Effector memory CD8-positive, alpha-beta T cell (primary cell): ENCODE data around the gene TRERF1.
"Not testable (repeated sequence)": the region's sequence is repeated elsewhere in the genome, so short reads cannot be mapped to it uniquely, and the experiment has no call there.

Experiments
- ATAC-seq: fragments of 150-1000 bp; cut with Tn5 transposase; replicated peaks from 2 replicates; pipeline ENCODE4 v1.10.0; 2021; ENCODE audit warnings: mild to moderate bottlenecking, moderate library complexity
- DNase-seq, 3 experiments: peaks; one replicate each; pipeline ENCODE4 v3.0.0; 2021
- H3K27ac Mint-ChIP-seq, 2 donors: one replicate each; pipeline ENCODE4 v1.8.0; 2022; ENCODE audit warnings: mild to moderate bottlenecking in 2 of 2, mixed read lengths in 2 of 2, moderate library complexity in 2 of 2
- H3K27me3 Mint-ChIP-seq, 2 donors: one replicate each; pipeline ENCODE4 v1.8.0; 2022; ENCODE audit warnings: mixed read lengths in 2 of 2
- H3K36me3 Mint-ChIP-seq: one replicate; pipeline ENCODE4 v1.8.0; 2022; ENCODE audit warnings: mild to moderate bottlenecking, moderate library complexity, mixed read lengths; ENCODE audit not compliant: insufficient read depth
- H3K4me1 Mint-ChIP-seq, 2 donors: one replicate each; pipeline ENCODE4 v1.8.0; 2022; ENCODE audit warnings: low read depth in 2 of 2, mixed read lengths in 2 of 2
- H3K4me3 Mint-ChIP-seq, 2 donors: one replicate each; pipeline ENCODE4 v1.8.0; 2022; ENCODE audit warnings: mild to moderate bottlenecking in 2 of 2, mixed read lengths in 2 of 2, moderate library complexity in 2 of 2
- H3K9me3 Mint-ChIP-seq, 2 donors: one replicate each; pipeline ENCODE4 v1.8.0; 2022; ENCODE audit warnings: mixed read lengths in 2 of 2
- total RNA-seq, 9 experiments: gene quantifications; one replicate each; lab custom pipeline; 2026; lab: John Stamatoyannopoulos, UW

TRERF1 gene
- 31.6 to 118 (median 67.7) reads per million in 9 experiments for total RNA-seq

- Mint-ChIP-seq H3K27me3 (no peaks in the 10 kb centered on the region), H3K4me1 (peaks cover 40 to 52% of the 10 kb centered on the region in 2 donors), H3K36me3 (peaks cover 23% of the 10 kb centered on the region), H3K27ac (peak within 1 kb of the TSS; percentile 78 to 97), H3K9me3 (no peaks in the 10 kb centered on the region), H3K4me3 (peak within 1 kb of the TSS; percentile 94 to 100)
- ATAC-seq (peak; percentile 49), DNase-seq (peak; percentile 24 to 42 (median 34))
Observed at GRCh38 chr6:42451333-42452170, at the start of gene TRERF1. Gene TRERF1, minus strand, starts transcription at chr6:42451926. Its CDS starts 182,336 bp downstream, at chr6:42269590.

- no peaks in the 10 kb centered on the region for H3K27me3 Mint-ChIP-seq
- DNase-seq, result no peak
- no peaks in the 10 kb centered on the region for H3K36me3 Mint-ChIP-seq
- H3K27ac Mint-ChIP-seq, result no peak overlapping the region
- no peak overlapping the region for H3K4me3 Mint-ChIP-seq
- no peak for ATAC-seq
- H3K4me1 Mint-ChIP-seq, result peaks cover 0 to 3% of the 10 kb centered on the region in 2 donors
- H3K9me3 Mint-ChIP-seq, result no peaks in the 10 kb centered on the region
Observed at GRCh38 chr6:42498473-42499128, 46.9 kb upstream of the TRERF1 start.

GRCh38 chr6:42493914-42494539 lies 42.3 kb upstream of the TRERF1 start:
- ATAC-seq, result no peak
- no peaks in the 10 kb centered on the region for H3K4me1 Mint-ChIP-seq
- H3K27me3 Mint-ChIP-seq, result no peaks in the 10 kb centered on the region
- no peak overlapping the region for H3K27ac Mint-ChIP-seq
- no peaks in the 10 kb centered on the region for H3K9me3 Mint-ChIP-seq
- no peak for DNase-seq
- H3K36me3 Mint-ChIP-seq, result no peaks in the 10 kb centered on the region
- no peak overlapping the region for H3K4me3 Mint-ChIP-seq

- Mint-ChIP-seq H3K9me3 (no peaks in the 10 kb centered on the region), H3K36me3 (no peaks in the 10 kb centered on the region), H3K27ac (no peak overlapping the region), H3K27me3 (no peaks in the 10 kb centered on the region), H3K4me1 (no peaks in the 10 kb centered on the region), H3K4me3 (no peak overlapping the region)
- no peak for DNase-seq
- no peak for ATAC-seq
Observed at GRCh38 chr6:42488129-42488528, 36.4 kb upstream of the TRERF1 start.

DNA sequence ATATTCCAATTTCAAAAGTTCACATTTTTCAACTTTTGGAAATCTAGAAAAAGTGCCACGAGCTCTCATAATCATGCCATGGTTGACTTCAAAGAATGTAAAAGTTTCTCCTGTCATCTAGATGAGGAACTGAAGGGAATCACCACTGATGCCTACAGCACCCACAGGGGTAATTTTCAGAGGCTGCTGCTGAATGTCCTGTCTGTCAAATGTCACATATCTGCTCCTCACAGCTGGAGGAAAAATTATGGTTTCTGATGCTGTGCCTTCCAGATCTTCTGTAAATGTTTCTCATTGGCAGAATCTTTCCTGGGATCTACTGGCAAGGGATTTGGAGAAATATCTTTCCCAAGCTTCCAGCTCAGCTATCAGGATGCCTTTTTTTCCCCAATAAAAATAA lies 32.5 kb upstream of the TRERF1 start:
- no peak overlapping the region for H3K4me3 Mint-ChIP-seq
- H3K9me3 Mint-ChIP-seq, result no peaks in the 10 kb centered on the region
- no peaks in the 10 kb centered on the region for H3K36me3 Mint-ChIP-seq
- no peak overlapping the region for H3K27ac Mint-ChIP-seq
- no peaks in the 10 kb centered on the region for H3K4me1 Mint-ChIP-seq
- ATAC-seq (no peak), DNase-seq (no peak)
- no peaks in the 10 kb centered on the region for H3K27me3 Mint-ChIP-seq

GRCh38 chr6:42482174-42482573 lies 30.4 kb upstream of the TRERF1 start:
- H3K4me1 Mint-ChIP-seq, result no peaks in the 10 kb centered on the region
- ATAC-seq, result no peak
- no peaks in the 10 kb centered on the region for H3K27me3 Mint-ChIP-seq
- no peaks in the 10 kb centered on the region for H3K36me3 Mint-ChIP-seq
- H3K4me3 Mint-ChIP-seq, result no peak overlapping the region
- DNase-seq, result no peak
- H3K27ac Mint-ChIP-seq, result no peak overlapping the region
- no peaks in the 10 kb centered on the region for H3K9me3 Mint-ChIP-seq

DNA sequence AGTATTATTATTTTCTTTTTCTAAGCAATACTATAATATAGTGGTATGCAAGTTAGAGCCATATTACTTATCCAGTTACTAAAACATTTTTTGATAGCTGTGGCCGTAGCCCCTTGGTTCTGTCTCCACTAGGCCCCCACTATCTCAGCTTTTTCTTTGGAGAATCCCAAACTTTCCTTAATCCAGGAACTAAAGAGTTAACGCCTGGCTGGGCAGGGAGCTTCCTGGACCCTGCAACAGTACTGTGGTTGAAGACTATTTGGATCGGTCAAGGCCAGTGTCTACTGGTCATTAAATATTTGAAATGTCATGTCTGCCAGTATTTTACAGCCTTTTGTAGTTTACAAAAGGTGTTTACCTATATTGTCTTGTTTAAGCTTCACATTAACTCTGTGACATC lies 20.0 kb upstream of the TRERF1 start:
- Mint-ChIP-seq H3K36me3 (no peaks in the 10 kb centered on the region), H3K9me3 (peaks cover 4 to 10% of the 10 kb centered on the region in 2 donors), H3K27ac (no peak overlapping the region), H3K27me3 (no peaks in the 10 kb centered on the region), H3K4me1 (no peaks in the 10 kb centered on the region), H3K4me3 (no peak overlapping the region)
- DNase-seq, result no peak
- ATAC-seq, result no peak

DNA sequence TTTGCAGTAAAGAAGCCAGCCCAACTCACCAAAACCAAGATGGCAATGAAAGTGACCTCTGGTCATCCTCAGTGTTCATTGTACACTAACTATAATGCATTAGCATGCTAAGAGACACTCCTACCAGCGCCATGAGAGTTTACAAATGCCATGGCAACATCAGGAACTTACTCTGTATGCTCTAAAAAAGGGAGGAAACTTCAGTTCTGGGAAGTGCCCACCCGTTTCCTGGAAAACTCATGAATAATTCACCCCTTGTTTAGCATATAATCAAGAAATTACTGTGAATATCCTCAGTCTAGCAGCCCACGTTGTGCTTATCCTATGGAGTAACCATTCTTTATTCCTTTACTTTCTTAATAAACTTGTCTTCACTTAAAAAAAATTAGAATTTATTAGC lies 19.4 kb upstream of the TRERF1 start:
- no peak overlapping the region for H3K27ac Mint-ChIP-seq
- DNase-seq, result no peak
- H3K27me3 Mint-ChIP-seq, result no peaks in the 10 kb centered on the region
- H3K9me3 Mint-ChIP-seq, result peaks cover 4 to 10% of the 10 kb centered on the region in 2 donors
- no peak for ATAC-seq
- no peak overlapping the region for H3K4me3 Mint-ChIP-seq
- no peaks in the 10 kb centered on the region for H3K36me3 Mint-ChIP-seq
- H3K4me1 Mint-ChIP-seq, result no peaks in the 10 kb centered on the region

DNA sequence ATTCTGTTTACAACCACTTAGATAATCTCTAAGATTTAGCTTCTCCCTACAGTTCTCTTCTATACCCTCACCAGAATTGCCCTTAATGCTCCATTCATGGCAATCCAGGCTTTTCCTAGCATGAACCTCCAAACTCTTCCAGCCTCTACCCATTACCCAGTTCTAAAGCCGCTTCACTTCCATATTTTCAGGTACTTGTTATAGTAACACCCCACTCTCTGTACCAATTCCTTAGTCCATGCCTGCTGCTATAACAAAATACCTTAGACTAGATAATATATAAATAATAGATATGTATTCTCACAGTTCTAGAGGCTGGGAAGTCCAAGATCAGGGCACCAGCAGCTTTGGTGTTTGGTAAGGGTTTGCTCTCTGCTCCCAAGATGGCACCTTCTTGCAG lies 16.5 kb upstream of the TRERF1 start:
- H3K27ac Mint-ChIP-seq, result no peak overlapping the region
- no peak for DNase-seq
- peaks cover 4 to 10% of the 10 kb centered on the region in 2 donors for H3K9me3 Mint-ChIP-seq
- H3K4me3 Mint-ChIP-seq, result no peak overlapping the region
- H3K4me1 Mint-ChIP-seq, result peaks cover 1 to 5% of the 10 kb centered on the region in 2 donors
- ATAC-seq, result no peak
- H3K36me3 Mint-ChIP-seq, result no peaks in the 10 kb centered on the region
- H3K27me3 Mint-ChIP-seq, result peaks cover 0 to 4% of the 10 kb centered on the region in 2 donors

DNA sequence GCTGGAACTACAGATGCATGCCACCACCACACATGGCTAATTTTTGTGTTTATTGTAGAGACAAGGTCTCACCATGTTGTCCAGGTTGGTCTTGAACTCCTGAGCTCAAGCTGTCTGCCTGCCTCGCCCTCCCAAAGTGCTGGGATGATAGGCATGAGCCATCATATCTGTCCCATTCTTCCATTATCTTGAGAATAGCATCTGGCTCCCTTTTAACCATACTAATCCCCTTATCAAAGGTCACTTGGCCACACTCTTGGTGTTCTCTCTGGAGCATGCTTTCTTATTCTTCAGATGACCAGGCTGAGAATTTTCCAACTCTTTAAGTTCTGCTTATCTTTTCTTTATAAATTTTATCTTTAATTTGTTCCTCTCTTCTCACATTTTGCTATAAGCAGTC lies 15.9 kb upstream of the TRERF1 start:
- H3K4me1 Mint-ChIP-seq, result peaks cover 1 to 5% of the 10 kb centered on the region in 2 donors
- H3K4me3 Mint-ChIP-seq, result no peak overlapping the region
- H3K36me3 Mint-ChIP-seq, result no peaks in the 10 kb centered on the region
- ATAC-seq (no peak), DNase-seq (no peak)
- no peak overlapping the region for H3K27ac Mint-ChIP-seq
- H3K27me3 Mint-ChIP-seq, result peaks cover 0 to 4% of the 10 kb centered on the region in 2 donors
- H3K9me3 Mint-ChIP-seq, result peaks cover 4 to 10% of the 10 kb centered on the region in 2 donors

DNA sequence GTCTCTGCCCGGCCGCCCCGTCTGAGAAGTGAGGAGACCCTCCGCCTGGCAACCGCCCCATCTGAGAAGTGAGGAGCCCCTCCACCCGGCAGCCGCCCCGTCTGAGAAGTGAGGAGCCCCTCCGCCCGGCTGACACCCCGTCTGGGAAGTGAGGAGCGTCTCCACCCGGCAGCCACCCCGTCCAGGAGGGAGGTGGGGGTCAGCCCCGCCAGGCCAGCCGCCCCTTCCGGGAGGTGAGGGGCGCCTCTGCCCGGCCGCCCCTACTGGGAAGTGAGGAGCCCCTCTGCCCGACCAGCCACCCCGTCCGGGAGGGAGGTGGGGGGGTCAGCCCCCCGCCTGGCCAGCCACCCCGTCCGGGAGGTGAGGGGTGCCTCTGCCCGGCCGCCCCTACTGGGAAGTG lies 14.7 kb upstream of the TRERF1 start:
- H3K27ac Mint-ChIP-seq, H3K4me1 Mint-ChIP-seq, ATAC-seq, H3K4me3 Mint-ChIP-seq, H3K36me3 Mint-ChIP-seq, DNase-seq, H3K27me3 Mint-ChIP-seq: not testable (repeated sequence)
- peaks cover 4 to 10% of the 10 kb centered on the region in 2 donors for H3K9me3 Mint-ChIP-seq

- H3K9me3 Mint-ChIP-seq, result no peaks in the 10 kb centered on the region
- no peak overlapping the region for H3K4me3 Mint-ChIP-seq
- no peaks in the 10 kb centered on the region for H3K36me3 Mint-ChIP-seq
- no peak for ATAC-seq
- peaks cover 1 to 5% of the 10 kb centered on the region in 2 donors for H3K4me1 Mint-ChIP-seq
- H3K27ac Mint-ChIP-seq, result no peak overlapping the region
- peaks cover 0 to 4% of the 10 kb centered on the region in 2 donors for H3K27me3 Mint-ChIP-seq
- no peak for DNase-seq
Observed at GRCh38 chr6:42462474-42462972, 10.8 kb upstream of the TRERF1 start.

DNA sequence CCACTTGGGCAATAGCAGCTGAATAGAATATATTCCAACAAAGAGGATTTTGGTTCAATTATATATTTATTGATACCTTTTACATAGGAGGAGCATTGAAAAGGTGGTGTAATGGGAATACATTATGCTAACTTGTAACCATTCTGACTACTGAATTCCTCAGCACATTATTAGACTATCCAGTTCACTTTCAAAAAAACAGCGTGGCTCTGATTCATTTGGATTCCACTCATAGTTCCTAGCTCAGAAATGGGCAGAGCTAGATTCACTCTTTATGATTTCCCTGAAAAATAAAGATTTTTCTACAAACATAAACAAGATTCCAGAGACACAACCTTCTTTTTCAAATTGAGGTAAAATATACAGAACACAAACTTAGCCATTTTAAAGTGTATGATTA lies 9.2 kb upstream of the TRERF1 start:
- Mint-ChIP-seq H3K36me3 (no peaks in the 10 kb centered on the region), H3K4me1 (peaks cover 3 to 4% of the 10 kb centered on the region in 2 donors), H3K27me3 (peaks cover 0 to 4% of the 10 kb centered on the region in 2 donors), H3K27ac (no peak overlapping the region), H3K4me3 (no peak overlapping the region), H3K9me3 (no peaks in the 10 kb centered on the region)
- DNase-seq (no peak), ATAC-seq (no peak)
